Neuron (in vitro differentiated cells): ENCODE measurements around the gene ADORA2B.
"Not testable (repeated sequence)": the region's sequence is repeated elsewhere in the genome, so short reads cannot be mapped to it uniquely, and the experiment has no call there.

Source experiments
- H2AFZ ChIP-seq: one replicate; pipeline ENCODE4 v1.6.1; 2013; ENCODE audit warnings: low read depth, mild to moderate bottlenecking, inconsistent platforms, low read length, moderate library complexity
- H3K27me3 ChIP-seq: one replicate; pipeline ENCODE4 v1.6.1; 2013; ENCODE audit warnings: low read length; ENCODE audit not compliant: insufficient read depth
- H3K36me3 ChIP-seq: one replicate; pipeline ENCODE4 v1.6.1; 2013; ENCODE audit warnings: low read length; ENCODE audit not compliant: insufficient read depth
- H3K4me1 ChIP-seq: one replicate; pipeline ENCODE4 v1.6.1; 2013; ENCODE audit warnings: low read length; ENCODE audit not compliant: insufficient read depth
- H3K4me3 ChIP-seq: 2 replicates; pipeline ENCODE4 v1.5.1; 2013; ENCODE audit warnings: mild to moderate bottlenecking, low read length, moderate library complexity
- H3K9me3 ChIP-seq: one replicate; pipeline ENCODE4 v1.6.1; 2013; ENCODE audit warnings: low read length

Gene ADORA2B

DNA sequence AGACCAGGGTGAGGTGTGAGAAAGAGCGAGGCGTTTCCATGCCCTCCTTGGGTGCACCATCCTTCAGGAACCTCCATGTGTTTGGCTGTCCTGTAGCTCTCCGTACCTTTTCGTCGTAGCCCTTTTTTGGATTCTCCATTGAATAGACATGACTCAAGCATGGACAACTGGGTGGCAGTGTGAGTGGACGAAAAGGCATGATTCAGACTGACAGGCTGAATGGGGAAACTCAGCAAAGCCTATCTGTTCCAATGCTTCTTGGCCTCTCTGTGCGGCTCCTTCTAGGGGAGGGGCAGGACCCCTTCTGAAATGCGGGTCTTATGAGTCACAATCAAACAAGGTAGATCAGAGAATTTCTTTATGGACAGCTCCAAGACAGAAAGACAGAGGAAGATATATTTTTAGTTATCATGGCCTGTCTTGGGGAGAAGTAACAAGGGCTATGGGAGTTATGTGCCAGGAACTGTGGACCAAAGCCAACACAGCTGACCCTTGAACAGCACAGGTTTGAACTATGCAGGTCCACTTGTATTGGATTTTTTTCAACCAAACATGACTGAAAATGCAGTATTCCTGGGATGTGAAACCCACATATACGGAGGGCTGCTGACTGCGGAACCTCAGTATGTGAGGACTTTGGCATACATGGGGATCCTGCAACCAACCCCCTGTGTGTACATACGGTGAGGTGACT, 22.9 kb downstream of the ADORA2B start:
- Histone ChIP-seq H3K9me3 (no peaks in the 10 kb centered on the region), H3K27me3 (no peaks in the 10 kb centered on the region), H3K4me3 (no peak overlapping the region), H3K4me1 (peaks cover 25% of the 10 kb centered on the region), H2AFZ (no peak overlapping the region), H3K36me3 (no peaks in the 10 kb centered on the region)

DNA sequence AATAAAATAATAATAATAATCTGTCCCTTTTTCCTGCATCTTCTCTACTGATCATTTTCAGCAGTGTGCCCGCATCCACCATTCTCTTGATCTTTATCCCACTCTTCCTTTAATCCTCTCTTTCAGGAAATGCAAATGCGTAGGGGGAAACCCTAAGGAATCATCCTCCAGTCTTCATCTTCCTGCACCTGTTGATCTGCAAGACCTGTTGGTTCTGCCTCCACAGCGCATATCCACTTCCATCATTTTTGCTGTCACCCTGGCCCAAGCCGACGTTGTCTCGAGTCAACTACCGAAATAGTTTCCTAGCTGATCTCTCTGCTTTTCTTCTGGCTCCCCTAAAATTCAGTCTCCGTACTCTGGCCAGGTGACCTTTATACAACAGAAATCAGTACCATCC, 24.5 kb downstream of the ADORA2B start:
- no peak overlapping the region for H3K4me3 ChIP-seq

DNA sequence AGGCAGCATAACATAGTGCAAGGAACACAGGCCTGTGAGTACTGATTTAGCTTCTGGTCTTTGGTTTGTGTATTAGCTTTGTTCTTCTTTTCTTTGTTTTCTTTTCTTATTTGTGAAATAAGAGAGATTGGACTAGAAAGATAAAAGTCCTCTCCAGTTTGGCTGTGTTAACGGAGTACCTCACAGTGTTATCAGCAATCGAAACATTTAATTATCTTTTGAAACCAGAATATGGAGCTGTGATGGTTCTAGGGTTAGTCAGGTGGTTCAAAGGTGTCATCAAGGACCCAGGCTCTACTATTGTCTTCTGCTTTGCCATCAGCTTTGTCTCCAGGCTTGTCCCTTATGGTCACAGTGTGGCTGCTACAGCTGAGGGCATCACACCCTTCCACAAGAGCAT, 25.6 kb downstream of the ADORA2B start:
- Histone ChIP-seq H3K4me3 (no peak overlapping the region), H3K36me3 (peaks cover 8% of the 10 kb centered on the region)

More for the DNA sequence above, 24.5 kb downstream of the ADORA2B start:
- Histone ChIP-seq H3K4me1 (peaks cover 25% of the 10 kb centered on the region), H2AFZ (no peak overlapping the region), H3K9me3 (no peaks in the 10 kb centered on the region), H3K36me3 (no peaks in the 10 kb centered on the region), H3K27me3 (no peaks in the 10 kb centered on the region)

GRCh38 chr17:15971098-15971678, 26.3 kb downstream of the ADORA2B start:
- H2AFZ ChIP-seq: no peak overlapping the region
- H3K4me1 ChIP-seq: peaks cover 14% of the 10 kb centered on the region

More for the DNA sequence above, 25.6 kb downstream of the ADORA2B start:
- Histone ChIP-seq H3K27me3 (no peaks in the 10 kb centered on the region), H3K4me1 (peaks cover 20% of the 10 kb centered on the region), H3K9me3 (no peaks in the 10 kb centered on the region), H2AFZ (no peak overlapping the region)

GRCh38 chr17:15971882-15972281, 27.0 kb downstream of the ADORA2B start:
- Histone ChIP-seq H2AFZ (no peak overlapping the region), H3K4me1 (peaks cover 7% of the 10 kb centered on the region), H3K9me3 (no peaks in the 10 kb centered on the region), H3K27me3 (no peaks in the 10 kb centered on the region), H3K4me3 (no peak overlapping the region), H3K36me3 (peaks cover 19% of the 10 kb centered on the region)

More at GRCh38 chr17:15971098-15971678, 26.3 kb downstream of the ADORA2B start:
- H3K36me3 ChIP-seq: peaks cover 13% of the 10 kb centered on the region
- no peak overlapping the region for H3K4me3 ChIP-seq
- no peaks in the 10 kb centered on the region for H3K27me3 ChIP-seq
- H3K9me3 ChIP-seq: no peaks in the 10 kb centered on the region

DNA sequence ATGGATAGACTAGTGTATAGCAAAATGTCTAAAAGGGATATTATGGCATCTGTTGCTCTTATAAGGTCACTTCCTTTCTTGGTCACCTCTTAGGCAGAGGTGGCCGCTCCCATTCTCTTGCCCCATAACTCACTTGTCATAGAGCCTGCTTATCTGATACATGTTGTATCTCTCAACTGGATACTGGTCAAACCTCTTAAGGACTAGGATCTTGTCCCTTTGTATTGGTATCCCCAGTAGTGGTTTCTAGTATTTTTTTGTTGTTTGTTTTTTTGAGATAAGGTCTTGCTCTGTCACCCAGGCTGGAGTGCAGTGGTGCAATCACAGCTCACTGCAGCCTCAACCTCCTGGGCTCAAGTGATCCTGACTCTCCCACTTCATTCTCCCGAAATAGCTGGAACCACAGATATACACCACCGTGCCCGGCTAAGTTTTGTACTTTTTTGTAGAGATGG, 27.6 kb downstream of the ADORA2B start:
- Histone ChIP-seq H3K9me3 (no peaks in the 10 kb centered on the region), H3K4me1 (peaks cover 3% of the 10 kb centered on the region), H2AFZ (no peak overlapping the region), H3K36me3 (peaks cover 24% of the 10 kb centered on the region), H3K4me3 (no peak overlapping the region), H3K27me3 (no peaks in the 10 kb centered on the region)

- H3K4me3 ChIP-seq: no peak overlapping the region
- H3K36me3 ChIP-seq: peaks cover 29% of the 10 kb centered on the region
- H3K4me1 ChIP-seq: no peaks in the 10 kb centered on the region
- H3K27me3 ChIP-seq: no peaks in the 10 kb centered on the region
- H2AFZ ChIP-seq: no peak overlapping the region
- H3K9me3 ChIP-seq: no peaks in the 10 kb centered on the region
These were observed 28.1 kb downstream of the ADORA2B start for GRCh38 chr17:15973016-15973415.

DNA sequence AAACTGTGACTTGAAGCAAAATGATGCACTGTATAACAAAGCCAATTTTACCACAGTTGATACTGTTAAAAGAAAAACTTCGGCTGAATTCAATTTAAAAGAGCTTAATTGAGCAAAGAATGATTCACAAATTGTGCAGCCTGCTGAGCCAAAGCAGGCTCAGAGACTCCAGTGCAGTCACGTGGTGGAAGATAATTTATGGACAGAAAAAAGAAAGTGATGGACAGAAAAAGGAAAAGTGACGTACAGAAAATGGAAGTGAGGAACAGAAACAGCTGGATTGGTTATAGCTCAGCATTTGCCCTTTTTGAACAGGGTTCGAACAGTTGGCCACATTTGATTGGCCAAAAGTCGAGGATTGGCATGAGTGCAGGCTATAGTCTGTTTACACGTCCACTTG, 28.9 kb downstream of the ADORA2B start:
- H3K36me3 ChIP-seq: peaks cover 35% of the 10 kb centered on the region
- H3K4me3 ChIP-seq: no peak overlapping the region
- no peaks in the 10 kb centered on the region for H3K9me3 ChIP-seq
- H3K4me1 ChIP-seq: no peaks in the 10 kb centered on the region
- no peak overlapping the region for H2AFZ ChIP-seq
- no peaks in the 10 kb centered on the region for H3K27me3 ChIP-seq

DNA sequence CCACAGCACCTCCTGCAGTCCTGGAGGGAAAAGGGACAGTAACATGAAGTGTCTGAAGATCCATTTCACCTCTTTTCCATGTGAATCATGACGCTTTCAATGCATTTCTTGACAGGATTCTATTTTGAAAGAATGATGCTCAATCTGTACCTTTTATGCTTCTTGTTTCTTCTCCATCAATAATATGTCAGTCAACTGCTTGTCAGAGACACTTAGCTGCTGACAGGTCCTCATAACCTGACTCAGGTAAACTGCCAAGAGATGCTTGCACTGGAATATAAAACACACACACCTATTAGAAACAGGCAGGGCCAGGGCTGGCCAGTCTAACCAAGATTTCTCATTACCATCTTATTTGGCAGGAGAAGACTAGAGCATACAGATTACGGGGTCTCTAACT, 33.0 kb downstream of the ADORA2B start:
- Histone ChIP-seq H3K36me3 (peaks cover 65% of the 10 kb centered on the region), H3K4me3 (no peak overlapping the region)

DNA sequence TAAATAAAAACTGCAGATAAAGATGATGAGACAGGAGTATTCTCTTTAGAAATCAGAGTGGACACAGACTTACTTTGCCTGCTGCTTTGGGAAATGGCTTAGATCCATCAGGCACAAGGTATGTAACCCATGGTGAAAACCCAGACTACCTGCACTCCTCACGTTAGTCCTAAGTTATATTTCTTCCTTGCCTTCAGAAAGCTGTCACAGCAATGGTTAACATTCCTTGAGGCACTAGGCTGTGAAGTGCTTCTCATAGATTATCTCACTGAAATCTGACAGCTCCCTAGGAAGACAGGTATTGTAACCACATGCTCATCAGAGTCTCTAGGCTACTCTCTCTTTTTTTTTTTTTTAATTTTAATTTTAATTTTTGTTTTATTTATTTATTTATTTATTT, 33.7 kb downstream of the ADORA2B start:
- Histone ChIP-seq H3K4me1 (no peaks in the 10 kb centered on the region), H3K36me3 (peaks cover 66% of the 10 kb centered on the region), H3K9me3 (peaks cover 5% of the 10 kb centered on the region), H2AFZ (no peak overlapping the region), H3K4me3 (no peak overlapping the region), H3K27me3 (no peaks in the 10 kb centered on the region)

More for the DNA sequence above, 33.0 kb downstream of the ADORA2B start:
- Histone ChIP-seq H3K27me3 (no peaks in the 10 kb centered on the region), H3K4me1 (no peaks in the 10 kb centered on the region), H2AFZ (no peak overlapping the region), H3K9me3 (peaks cover 5% of the 10 kb centered on the region)

DNA sequence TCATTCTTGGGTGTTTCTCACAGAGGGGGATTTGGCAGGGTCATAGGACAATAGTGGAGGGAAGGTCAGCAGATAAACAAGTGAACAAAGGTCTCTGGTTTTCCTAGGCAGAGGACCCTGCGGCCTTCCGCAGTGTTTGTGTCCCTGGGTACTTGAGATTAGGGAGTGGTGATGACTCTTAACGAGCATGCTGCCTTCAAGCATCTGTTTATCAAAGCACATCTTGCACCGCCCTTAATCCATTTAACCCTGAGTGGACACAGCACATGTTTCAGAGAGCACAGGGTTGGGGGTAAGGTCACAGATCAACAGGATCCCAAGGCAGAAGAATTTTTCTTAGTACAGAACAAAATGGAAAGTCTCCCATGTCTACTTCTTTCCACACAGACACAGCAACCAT, 34.1 kb downstream of the ADORA2B start:
- not testable (repeated sequence) for H3K4me1 ChIP-seq, H2AFZ ChIP-seq, H3K27me3 ChIP-seq, H3K9me3 ChIP-seq, H3K4me3 ChIP-seq
- peaks cover 69% of the 10 kb centered on the region for H3K36me3 ChIP-seq

GRCh38 chr17:15981208-15981607, 36.3 kb downstream of the ADORA2B start:
- Histone ChIP-seq H3K9me3 (peaks cover 5% of the 10 kb centered on the region), H3K4me1 (no peaks in the 10 kb centered on the region), H3K27me3 (no peaks in the 10 kb centered on the region), H3K4me3 (no peak overlapping the region), H2AFZ (no peak overlapping the region), H3K36me3 (peaks cover 72% of the 10 kb centered on the region)

DNA sequence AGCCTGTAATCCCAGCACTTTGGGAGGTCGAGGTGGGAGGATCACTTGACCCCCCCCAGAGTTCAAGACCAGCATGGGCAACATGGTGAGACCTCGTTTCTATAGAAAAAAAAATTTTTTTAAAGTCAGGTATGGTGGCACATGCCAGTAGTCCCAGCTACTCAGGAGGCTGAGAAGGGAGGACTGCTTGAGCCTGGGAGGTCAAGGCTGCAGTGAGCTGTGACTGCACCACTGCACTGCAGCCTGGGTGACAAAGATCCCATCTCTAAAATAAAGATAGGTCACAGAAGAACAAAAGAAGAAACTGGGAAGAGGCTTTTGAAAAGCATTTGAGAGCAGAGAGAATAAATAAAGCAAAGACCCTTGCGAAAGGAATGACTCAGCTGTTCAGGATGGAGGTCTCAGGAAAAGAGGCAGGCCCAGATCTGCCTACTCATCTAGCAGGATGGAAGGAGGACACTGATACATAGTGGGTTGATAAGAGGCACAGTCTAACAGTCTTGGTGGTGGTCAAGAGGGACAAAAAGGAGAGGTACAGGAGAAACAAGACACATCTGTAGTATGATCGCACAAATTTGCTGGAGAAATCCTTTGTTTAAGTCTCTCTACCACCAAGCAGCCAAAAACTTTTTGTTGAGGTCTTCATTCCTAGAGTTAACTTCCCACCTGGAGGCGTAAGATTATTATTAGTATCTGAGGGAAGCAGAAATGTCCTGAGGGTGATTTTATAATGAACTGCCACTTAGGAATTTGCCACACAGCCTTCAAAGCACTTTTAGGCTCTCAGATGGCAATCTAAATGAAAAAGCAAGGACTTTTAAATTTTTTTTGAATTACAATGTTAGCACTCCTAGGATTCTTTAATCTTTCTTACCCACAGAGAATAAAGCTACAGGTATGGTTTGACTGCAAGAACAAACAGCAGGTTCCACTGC, 37.0 kb downstream of the ADORA2B start:
- Histone ChIP-seq H3K4me3 (no peak overlapping the region), H3K36me3 (peaks cover 72% of the 10 kb centered on the region), H2AFZ (no peak overlapping the region), H3K9me3 (peaks cover 5% of the 10 kb centered on the region), H3K27me3 (no peaks in the 10 kb centered on the region), H3K4me1 (no peaks in the 10 kb centered on the region)
